Liver (tissue), 9 donors: ENCODE data around the gene RCL1. TPM values are rescaled to one million over a fixed set of nuclear protein-coding genes. Genes with fewer than 3 reads are reported as not detected.
A peak's percentile ranks its signal among the peaks of the same experiment; 100 is the strongest.

ENCODE experiments used
- DNase-seq: peaks from one replicate; pipeline ENCODE4 v3.0.0-alpha.2; 2017; ENCODE audit warnings: low spot score
- H3K27ac ChIP-seq, 2 donors: one replicate each; pipeline ENCODE4 v1.7.0; 2013; ENCODE audit warnings: inconsistent platforms in 2 of 2, low read length in 2 of 2, control low read depth in 1 of 2, low read depth in 1 of 2, mild to moderate bottlenecking in 1 of 2
- H3K27me3 ChIP-seq, 4 donors: one replicate each; pipeline versions ENCODE4 v1.6.1 to v1.7.0; 2013; ENCODE audit warnings: low read length in 3 of 4, inconsistent platforms in 1 of 4, mild to moderate bottlenecking in 1 of 4, moderate library complexity in 1 of 4; ENCODE audit not compliant: control insufficient read depth in 4 of 4, insufficient read depth in 4 of 4
- H3K36me3 ChIP-seq, 4 donors: one replicate each; pipeline versions ENCODE4 v1.6.1 to v1.7.0; 2013; ENCODE audit warnings: low read length in 3 of 4, mild to moderate bottlenecking in 3 of 4, low read depth in 1 of 4, moderate library complexity in 1 of 4; ENCODE audit not compliant: control insufficient read depth in 4 of 4, insufficient read depth in 3 of 4
- H3K4me1 ChIP-seq, 4 donors: one replicate each; pipeline versions ENCODE4 v1.6.1 to v1.7.0; 2013; ENCODE audit warnings: low read length in 3 of 4, mild to moderate bottlenecking in 3 of 4, moderate library complexity in 1 of 4; ENCODE audit not compliant: control insufficient read depth in 4 of 4, insufficient read depth in 4 of 4
- H3K4me3 ChIP-seq, 3 donors: one replicate each; pipeline versions ENCODE4 v1.6.1 to v1.7.0; 2013; ENCODE audit warnings: low read length in 3 of 3, control low read depth in 1 of 3, low read depth in 1 of 3, mild to moderate bottlenecking in 1 of 3
- H3K9ac ChIP-seq, 2 donors: one replicate each; pipeline ENCODE4 v1.7.0; 2013; ENCODE audit warnings: low read length in 2 of 2, mild to moderate bottlenecking in 2 of 2, moderate library complexity in 2 of 2, control low read depth in 1 of 2, low read depth in 1 of 2
- H3K9me3 ChIP-seq, 4 donors: one replicate each; pipeline versions ENCODE4 v1.6.1 to v1.7.0; 2013; ENCODE audit warnings: low read length in 3 of 4; ENCODE audit not compliant: control insufficient read depth in 4 of 4
- ATF3 ChIP-seq: IDR thresholded peaks from 2 replicates; pipeline ENCODE4 v1.6.1; 2016; ENCODE audit warnings: antibody characterized with exemption
- CTCF ChIP-seq: fragments of 150-350 bp; IDR thresholded peaks from 2 replicates; pipeline ENCODE4 v1.5.1; 2017; ENCODE audit warnings: improper control_type of control experiment, low read depth, low read length; ENCODE audit not compliant: missing input control
- EGR1 ChIP-seq, 2 donors: IDR thresholded peaks; 2 replicates each; pipeline ENCODE4 v1.6.1; 2016 to 2018; ENCODE audit warnings: antibody characterized with exemption in 2 of 2, low read depth in 2 of 2
- FOXA1 ChIP-seq: IDR thresholded peaks from 2 replicates; pipeline ENCODE4 v1.6.1; 2016; ENCODE audit warnings: antibody characterized with exemption
- FOXA2 ChIP-seq: IDR thresholded peaks from 2 replicates; pipeline ENCODE4 v1.6.1; 2016; ENCODE audit warnings: antibody characterized with exemption
- GABPA ChIP-seq, 2 donors: IDR thresholded peaks in 1 of 2; conservative IDR thresholded peaks in 1 of 2; 2 replicates each; pipeline ENCODE4 v1.6.1; 2016; ENCODE audit warnings: antibody characterized with exemption in 2 of 2, mild to moderate bottlenecking in 1 of 2, moderate library complexity in 1 of 2
- HNF4A ChIP-seq, 2 donors: conservative IDR thresholded peaks; 2 replicates each; pipeline ENCODE4 v1.6.1; 2016; ENCODE audit warnings: antibody characterized with exemption in 2 of 2, mild to moderate bottlenecking in 2 of 2
- HNF4G ChIP-seq: IDR thresholded peaks from 2 replicates; pipeline ENCODE4 v1.6.1; 2016; ENCODE audit warnings: antibody characterized with exemption
- MAX ChIP-seq: IDR thresholded peaks from 2 replicates; pipeline ENCODE4 v1.6.1; 2016; ENCODE audit warnings: antibody characterized with exemption
- NR2F2 ChIP-seq: IDR thresholded peaks from 2 replicates; pipeline ENCODE4 v1.6.1; 2016; ENCODE audit warnings: antibody characterized with exemption
- RAD21 ChIP-seq, 2 donors: IDR thresholded peaks; 2 replicates each; pipeline ENCODE4 v1.6.1; 2016; ENCODE audit warnings: antibody characterized with exemption in 2 of 2, mild to moderate bottlenecking in 2 of 2
- REST ChIP-seq: IDR thresholded peaks from 2 replicates; pipeline ENCODE4 v1.6.1; 2016; ENCODE audit warnings: antibody characterized with exemption, mild to moderate bottlenecking
- RXRA ChIP-seq, 2 donors: IDR thresholded peaks; 2 replicates each; pipeline ENCODE4 v1.6.1; 2017 to 2018; ENCODE audit warnings: antibody characterized with exemption in 2 of 2, mild to moderate bottlenecking in 1 of 2
- TAF1 ChIP-seq: conservative IDR thresholded peaks from 2 replicates; pipeline ENCODE4 v1.6.1; 2016; ENCODE audit warnings: antibody characterized with exemption, mild to moderate bottlenecking
- YY1 ChIP-seq: IDR thresholded peaks from 2 replicates; pipeline ENCODE4 v1.6.1; 2016; ENCODE audit warnings: antibody characterized with exemption, mild to moderate bottlenecking
- ZBTB33 ChIP-seq: IDR thresholded peaks from 2 replicates; pipeline ENCODE4 v1.6.1; 2016; ENCODE audit warnings: antibody characterized with exemption
- WGBS: extraction: QIAGEN DNeasy Blood & Tissue Kit; methylation state at CpG from one replicate; pipeline ENCODE4 v1.1.7; 2013; 5-methylcytosine and 5-hydroxymethylcytosine counted together
- polyA plus RNA-seq, 2 donors: library from polyadenylated mRNA; stranded (reverse) in 1 of 2; unstranded in 1 of 2; fragments of 200-250 nt in 1 of 2; fragments of >200 nt in 1 of 2; fragmentation: Nextera tagmentation in 1 of 2; extraction: Ambion mirVana in 1 of 2; gene quantifications; one replicate each; pipeline versions ENCODE4 v1.2.1 to v1.2.3, GENCODE V29; 2013 to 2015
- total RNA-seq, 2 donors: library from RNA; depleted of rRNA; stranded (reverse); fragments of >200 nt; gene quantifications; one replicate each; pipeline ENCODE4 v1.2.3, GENCODE V29; 2014
- donor health status: healthy.
- donor health status: healthy.
- donor health status: healthy.
- donor health status: healthy.
- donor health status: healthy.

The RCL1 gene
- total and polyA plus RNA-seq, 4 donors, result 52.2 to 121 (median 86.8) TPM

- TF ChIP-seq REST, result no peak
- no peak for TF ChIP-seq GABPA (IDR thresholded peaks at IDR 0.05 in 1 of 2, conservative IDR thresholded peaks at IDR 0.05 in 1 of 2)
- TF ChIP-seq RAD21 (IDR thresholded peaks at IDR 0.05), result no peak
- no peak for TF ChIP-seq ZBTB33
- no peak for TF ChIP-seq YY1
- TF ChIP-seq RXRA (IDR thresholded peaks at IDR 0.05), result no peak
Measured at GRCh38 chr9:4857163-4857810, 64.5 kb downstream of the RCL1 start (continued).

- Histone ChIP-seq H3K27me3 (no peaks in the 10 kb centered on the region), H3K9ac (no peak overlapping the region), H3K4me3 (no peak overlapping the region), H3K36me3 (peaks cover 2 to 62% (median 42%) of the 10 kb centered on the region in 4 donors), H3K27ac (no peak overlapping the region), H3K9me3 (no peaks in the 10 kb centered on the region), H3K4me1 (peaks cover 4 to 18% (median 10%) of the 10 kb centered on the region in 4 donors)
- 59% methylated on average over 6 of the region's 6 CpGs for WGBS
- no peak for TF ChIP-seq YY1
- no peak for TF ChIP-seq EGR1 (IDR thresholded peaks at IDR 0.05; ENCODE audit: low read depth in 2 of 2)
- no peak for TF ChIP-seq HNF4G
- peak in 1 of 2 donors; percentile 21 for TF ChIP-seq HNF4A (conservative IDR thresholded peaks at IDR 0.05)
- TF ChIP-seq TAF1, result no peak
- TF ChIP-seq RXRA (IDR thresholded peaks at IDR 0.05), result peak in 1 of 2 donors; percentile 5
- no peak for DNase-seq
Measured at GRCh38 chr9:4859035-4859434, 66.3 kb downstream of the RCL1 start.

GRCh38 chr9:4860383-4860782 lies 67.6 kb downstream of the RCL1 start:
- H3K27me3 ChIP-seq, result no peaks in the 10 kb centered on the region
- no peak for DNase-seq
- H3K9ac ChIP-seq, result no peak overlapping the region
- TF ChIP-seq MAX (no peak), HNF4G (no peak), FOXA2 (no peak), FOXA1 (no peak), EGR1 (IDR thresholded peaks at IDR 0.05; ENCODE audit: low read depth in 2 of 2) (no peak), TAF1 (no peak), CTCF (no peak), RAD21 (IDR thresholded peaks at IDR 0.05) (no peak), GABPA (IDR thresholded peaks at IDR 0.05 in 1 of 2, conservative IDR thresholded peaks at IDR 0.05 in 1 of 2) (no peak), NR2F2 (no peak), ATF3 (no peak), RXRA (IDR thresholded peaks at IDR 0.05) (no peak), YY1 (no peak)
- 74% methylated on average over 2 of the region's 2 CpGs for WGBS
- H3K4me1 ChIP-seq, result peaks cover 4 to 14% (median 9%) of the 10 kb centered on the region in 4 donors
- no peak overlapping the region for H3K27ac ChIP-seq
- no peaks in the 10 kb centered on the region for H3K9me3 ChIP-seq
- H3K4me3 ChIP-seq, result no peak overlapping the region
- peaks cover 2 to 51% (median 34%) of the 10 kb centered on the region in 4 donors for H3K36me3 ChIP-seq
